ENCODE data around the gene CHD9. TPM values are rescaled to one million over a fixed set of nuclear protein-coding genes. Genes with fewer than 3 reads are reported as not detected.

Gene CHD9
- total RNA-seq, 1 donor from 2014 or later, result 99.0 TPM

DNA sequence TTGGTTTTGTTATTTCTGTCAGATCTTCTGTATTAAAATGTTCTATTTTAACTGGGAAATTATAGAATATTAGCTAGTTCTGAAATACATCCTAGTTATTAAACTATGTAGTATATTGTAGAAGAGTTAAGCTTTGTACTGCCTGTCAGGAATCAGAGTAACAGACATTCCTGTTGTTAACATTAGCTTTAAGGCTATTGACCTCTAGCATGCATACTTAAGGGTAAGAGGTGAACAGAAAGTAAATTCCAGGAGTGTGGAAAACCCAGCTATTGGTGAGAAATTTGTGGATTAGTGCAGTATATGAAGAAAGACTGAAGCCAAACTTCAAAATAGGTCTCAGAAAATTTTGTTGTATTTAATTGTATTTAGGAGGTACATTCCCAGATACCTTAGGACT lies 111.3 kb downstream of the CHD9 start:
- H3K36me3 Mint-ChIP-seq (ENCODE audit: unreplicated experiment), result peaks cover 16% of the 10 kb centered on the region
- DNase-seq (ENCODE audit: extremely low spot score, unreplicated experiment), result no peak
- peaks cover 37% of the 10 kb centered on the region for H3K4me1 Mint-ChIP-seq (ENCODE audit: unreplicated experiment)
- TF ChIP-seq, protein P1, sequence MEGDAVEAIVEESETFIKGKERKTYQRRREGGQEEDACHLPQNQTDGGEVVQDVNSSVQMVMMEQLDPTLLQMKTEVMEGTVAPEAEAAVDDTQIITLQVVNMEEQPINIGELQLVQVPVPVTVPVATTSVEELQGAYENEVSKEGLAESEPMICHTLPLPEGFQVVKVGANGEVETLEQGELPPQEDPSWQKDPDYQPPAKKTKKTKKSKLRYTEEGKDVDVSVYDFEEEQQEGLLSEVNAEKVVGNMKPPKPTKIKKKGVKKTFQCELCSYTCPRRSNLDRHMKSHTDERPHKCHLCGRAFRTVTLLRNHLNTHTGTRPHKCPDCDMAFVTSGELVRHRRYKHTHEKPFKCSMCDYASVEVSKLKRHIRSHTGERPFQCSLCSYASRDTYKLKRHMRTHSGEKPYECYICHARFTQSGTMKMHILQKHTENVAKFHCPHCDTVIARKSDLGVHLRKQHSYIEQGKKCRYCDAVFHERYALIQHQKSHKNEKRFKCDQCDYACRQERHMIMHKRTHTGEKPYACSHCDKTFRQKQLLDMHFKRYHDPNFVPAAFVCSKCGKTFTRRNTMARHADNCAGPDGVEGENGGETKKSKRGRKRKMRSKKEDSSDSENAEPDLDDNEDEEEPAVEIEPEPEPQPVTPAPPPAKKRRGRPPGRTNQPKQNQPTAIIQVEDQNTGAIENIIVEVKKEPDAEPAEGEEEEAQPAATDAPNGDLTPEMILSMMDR (IDR thresholded peaks at IDR 0.05), result no peak
- H3K27me3 Mint-ChIP-seq (ENCODE audit: unreplicated experiment), result no peaks in the 10 kb centered on the region
- H3K4me3 Mint-ChIP-seq (ENCODE audit: unreplicated experiment), result no peak overlapping the region
- peak overlapping the region; percentile 44 for H3K27ac Mint-ChIP-seq (ENCODE audit: unreplicated experiment)
- H3K9me3 Mint-ChIP-seq (ENCODE audit: unreplicated experiment), result no peaks in the 10 kb centered on the region

DNA sequence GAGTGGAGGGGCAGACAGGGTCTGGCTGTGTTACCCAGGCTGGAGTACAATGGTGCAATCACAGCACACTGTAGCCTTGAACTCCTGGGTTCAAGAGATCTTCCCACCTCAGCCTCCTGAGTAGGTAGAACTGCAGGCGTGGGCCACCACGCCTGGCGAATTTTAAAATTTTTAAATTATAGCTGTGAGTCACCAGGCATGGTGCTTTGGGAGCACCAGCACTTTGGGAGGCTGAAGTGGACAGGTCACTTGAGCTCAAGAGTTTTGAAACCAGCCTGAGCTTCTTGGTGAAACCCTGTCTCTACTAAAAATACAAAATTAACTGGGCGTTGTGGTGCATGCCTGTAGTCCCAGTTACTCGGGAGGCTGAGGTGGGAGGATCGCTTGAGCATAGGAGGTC lies 114.0 kb downstream of the CHD9 start:
- no peaks in the 10 kb centered on the region for H3K27me3 Mint-ChIP-seq (ENCODE audit: unreplicated experiment)
- no peak overlapping the region for H3K4me3 Mint-ChIP-seq (ENCODE audit: unreplicated experiment)
- H3K27ac Mint-ChIP-seq (ENCODE audit: unreplicated experiment), result no peak overlapping the region
- TF ChIP-seq, protein P1 (IDR thresholded peaks at IDR 0.05), result no peak
- H3K4me1 Mint-ChIP-seq (ENCODE audit: unreplicated experiment), result peaks cover 41% of the 10 kb centered on the region
- no peak for DNase-seq (ENCODE audit: extremely low spot score, unreplicated experiment)
- peaks cover 14% of the 10 kb centered on the region for H3K36me3 Mint-ChIP-seq (ENCODE audit: unreplicated experiment)
- no peaks in the 10 kb centered on the region for H3K9me3 Mint-ChIP-seq (ENCODE audit: unreplicated experiment)

DNA sequence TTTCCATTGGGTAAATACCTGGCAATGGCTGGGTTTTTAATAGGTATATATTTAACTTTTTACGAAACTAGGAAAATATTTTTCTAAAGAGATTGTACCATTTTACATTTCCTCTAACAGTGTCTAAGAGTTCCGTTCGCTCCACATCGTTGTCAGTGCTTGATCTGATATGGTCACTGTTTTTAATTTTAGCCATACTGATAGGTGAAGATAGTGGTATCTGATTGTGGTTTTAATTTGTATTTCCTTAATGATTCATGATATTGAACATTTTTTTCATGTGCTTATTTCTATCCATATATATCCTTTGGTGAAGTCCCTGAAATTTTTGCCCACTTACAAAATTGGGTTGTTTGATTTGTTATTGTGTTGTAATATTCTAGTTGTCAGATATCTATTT lies 117.7 kb downstream of the CHD9 start:
- Mint-ChIP-seq H3K36me3 (ENCODE audit: unreplicated experiment) (peaks cover 23% of the 10 kb centered on the region), H3K4me1 (ENCODE audit: unreplicated experiment) (peaks cover 16% of the 10 kb centered on the region), H3K9me3 (ENCODE audit: unreplicated experiment) (no peaks in the 10 kb centered on the region), H3K27me3 (ENCODE audit: unreplicated experiment) (no peaks in the 10 kb centered on the region), H3K27ac (ENCODE audit: unreplicated experiment) (no peak overlapping the region), H3K4me3 (ENCODE audit: unreplicated experiment) (no peak overlapping the region)
- no peak for DNase-seq (ENCODE audit: extremely low spot score, unreplicated experiment)
- TF ChIP-seq, protein P1 (IDR thresholded peaks at IDR 0.05), result no peak

- Mint-ChIP-seq H3K4me1 (ENCODE audit: unreplicated experiment) (peaks cover 11% of the 10 kb centered on the region), H3K27ac (ENCODE audit: unreplicated experiment) (no peak overlapping the region), H3K4me3 (ENCODE audit: unreplicated experiment) (no peak overlapping the region), H3K9me3 (ENCODE audit: unreplicated experiment) (no peaks in the 10 kb centered on the region), H3K36me3 (ENCODE audit: unreplicated experiment) (peaks cover 31% of the 10 kb centered on the region), H3K27me3 (ENCODE audit: unreplicated experiment) (no peaks in the 10 kb centered on the region)
- no peak for DNase-seq (ENCODE audit: extremely low spot score, unreplicated experiment)
- TF ChIP-seq, protein P1 (IDR thresholded peaks at IDR 0.05), result no peak
These were observed 120.3 kb downstream of the CHD9 start for GRCh38 chr16:53175118-53175517.

DNA sequence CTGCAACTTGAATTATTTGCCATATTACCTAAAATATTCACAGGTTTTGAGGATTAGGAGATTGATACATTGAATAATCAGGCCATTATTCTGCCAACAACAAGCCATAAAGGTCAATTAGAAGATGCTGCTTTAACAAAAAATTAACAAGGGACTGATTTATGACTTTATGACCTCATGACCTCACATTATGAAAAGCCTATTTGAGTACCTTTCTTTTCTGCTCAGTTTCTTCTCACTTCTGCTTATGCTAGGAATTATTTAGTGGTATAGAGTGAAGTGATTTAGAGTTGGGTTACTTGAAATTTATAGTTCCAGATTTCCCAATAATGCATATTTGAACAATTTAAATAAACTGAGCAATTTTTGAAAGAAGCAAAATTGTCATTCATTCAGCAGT lies 121.6 kb downstream of the CHD9 start:
- TF ChIP-seq, protein P1 (IDR thresholded peaks at IDR 0.05), result no peak
- Mint-ChIP-seq H3K4me1 (ENCODE audit: unreplicated experiment) (peaks cover 3% of the 10 kb centered on the region), H3K27me3 (ENCODE audit: unreplicated experiment) (no peaks in the 10 kb centered on the region), H3K4me3 (ENCODE audit: unreplicated experiment) (no peak overlapping the region), H3K36me3 (ENCODE audit: unreplicated experiment) (peaks cover 33% of the 10 kb centered on the region), H3K9me3 (ENCODE audit: unreplicated experiment) (no peaks in the 10 kb centered on the region), H3K27ac (ENCODE audit: unreplicated experiment) (no peak overlapping the region)
- no peak for DNase-seq (ENCODE audit: extremely low spot score, unreplicated experiment)

All from osteocyte (in vitro differentiated cells).